Measurements from ENCODE around the gene PRAME.

PRAME gene

GRCh38 chr22:22554587-22555284 lies 4.3 kb downstream of the PRAME start:
- no peak for DNase-seq
- no peak for TF ChIP-seq CTCF (IDR thresholded peaks at IDR 0.05; ENCODE audit: low read depth, low read length)
- Histone ChIP-seq H3K9me3 (ENCODE audit: severe bottlenecking) (no peaks in the 10 kb centered on the region), H3K27ac (no peak overlapping the region), H3K27me3 (ENCODE audit: insufficient read depth, low read depth, severe bottlenecking) (no peaks in the 10 kb centered on the region), H3K36me3 (no peaks in the 10 kb centered on the region), H3K4me3 (ENCODE audit: low read depth, low read length) (no peak overlapping the region)

GRCh38 chr22:22553735-22554586 lies 5.1 kb downstream of the PRAME start:
- peak; percentile 32 for DNase-seq
- Histone ChIP-seq H3K36me3 (no peaks in the 10 kb centered on the region), H3K9me3 (ENCODE audit: severe bottlenecking) (no peaks in the 10 kb centered on the region), H3K4me3 (ENCODE audit: low read depth, low read length) (no peak overlapping the region), H3K27me3 (ENCODE audit: insufficient read depth, low read depth, severe bottlenecking) (no peaks in the 10 kb centered on the region), H3K27ac (peak overlapping the region; percentile 30)
- no peak for TF ChIP-seq CTCF (IDR thresholded peaks at IDR 0.05; ENCODE audit: low read depth, low read length)

GRCh38 chr22:22553141-22553540 lies 5.9 kb downstream of the PRAME start:
- H3K4me3 ChIP-seq (ENCODE audit: low read depth, low read length), result no peak overlapping the region
- no peaks in the 10 kb centered on the region for H3K27me3 ChIP-seq (ENCODE audit: insufficient read depth, low read depth, severe bottlenecking)
- DNase-seq, result no peak
- no peaks in the 10 kb centered on the region for H3K36me3 ChIP-seq
- H3K9me3 ChIP-seq (ENCODE audit: severe bottlenecking), result no peaks in the 10 kb centered on the region
- peak overlapping the region; percentile 30 for H3K27ac ChIP-seq
- TF ChIP-seq CTCF (IDR thresholded peaks at IDR 0.05; ENCODE audit: low read depth, low read length), result no peak

- TF ChIP-seq CTCF (IDR thresholded peaks at IDR 0.05; ENCODE audit: low read depth, low read length), result peak; percentile 53
- H3K27ac ChIP-seq, result no peak overlapping the region
- H3K36me3 ChIP-seq, result no peaks in the 10 kb centered on the region
- no peaks in the 10 kb centered on the region for H3K9me3 ChIP-seq (ENCODE audit: severe bottlenecking)
- H3K4me3 ChIP-seq (ENCODE audit: low read depth, low read length), result no peak overlapping the region
- H3K27me3 ChIP-seq (ENCODE audit: insufficient read depth, low read depth, severe bottlenecking), result no peaks in the 10 kb centered on the region
- DNase-seq, result peak; percentile 39
These were observed 6.4 kb downstream of the PRAME start for GRCh38 chr22:22552630-22553029.

- Histone ChIP-seq H3K9me3 (ENCODE audit: severe bottlenecking) (no peaks in the 10 kb centered on the region), H3K36me3 (no peaks in the 10 kb centered on the region), H3K4me3 (ENCODE audit: low read depth, low read length) (no peak overlapping the region), H3K27me3 (ENCODE audit: insufficient read depth, low read depth, severe bottlenecking) (no peaks in the 10 kb centered on the region), H3K27ac (no peak overlapping the region)
- TF ChIP-seq CTCF (IDR thresholded peaks at IDR 0.05; ENCODE audit: low read depth, low read length), result no peak
- no peak for DNase-seq
These were observed 8.2 kb downstream of the PRAME start for GRCh38 chr22:22550789-22551434.

All from WERI-Rb-1 (cell line).